ENCODE results near the gene SPPL2B.
"Not testable (repeated sequence)": the region's sequence is repeated elsewhere in the genome, so short reads cannot be mapped to it uniquely, and the experiment has no call there.

Gene SPPL2B

DNA sequence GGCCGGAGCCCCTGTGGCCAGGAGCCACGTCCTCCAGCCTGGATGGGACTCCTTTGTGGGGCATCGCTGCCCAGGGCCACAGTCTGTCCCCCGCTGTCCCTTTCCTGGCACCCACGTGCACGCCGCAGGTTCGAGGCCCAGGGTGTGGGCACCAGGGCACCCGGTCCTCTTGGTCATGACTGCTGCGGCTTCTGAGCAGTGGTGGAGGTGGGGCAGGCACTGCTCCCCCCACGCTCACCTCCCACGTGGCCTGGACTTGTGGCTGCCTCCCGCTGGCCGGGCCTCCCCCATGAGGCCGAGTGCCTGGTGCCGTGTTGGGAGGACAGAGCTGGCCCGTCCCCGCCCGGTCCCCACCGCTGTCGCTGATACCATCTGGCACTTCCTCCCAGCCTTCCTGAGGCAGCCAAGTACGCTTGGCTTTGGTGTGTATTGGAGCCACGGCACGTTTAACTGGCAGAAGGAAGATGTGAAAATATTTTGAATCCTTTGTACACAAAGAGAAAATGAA is 12.8 kb downstream of the SPPL2B start:
- 96 to 97% methylated on average over 14 to 23 of the region's 24 CpGs for WGBS, 2 experiments (ENCODE audit: insufficient coverage in 2 of 2)

GRCh38 chr19:2341982-2342381 is 13.5 kb downstream of the SPPL2B start:
- Histone ChIP-seq H3K9me3 (ENCODE audit: control insufficient read depth, low read length) (no peaks in the 10 kb centered on the region), H3K4me1 (ENCODE audit: control insufficient read depth, insufficient read depth, low read length, poor library complexity, severe bottlenecking) (no peaks in the 10 kb centered on the region), H3K4me3 (ENCODE audit: extremely low read depth, insufficient read depth, low read length, poor library complexity, severe bottlenecking) (no peak overlapping the region), H3K36me3 (ENCODE audit: control insufficient read depth, insufficient read depth, low read length) (peaks cover 46% of the 10 kb centered on the region), H3K27ac (ENCODE audit: low read depth, low read length, severe bottlenecking) (no peak overlapping the region)
- 92 to 93% methylated on average over 10 to 14 of the region's 15 CpGs for WGBS, 2 experiments (ENCODE audit: insufficient coverage in 2 of 2)

More for the DNA sequence above, 12.8 kb downstream of the SPPL2B start:
- Histone ChIP-seq H3K4me3 (ENCODE audit: extremely low read depth, insufficient read depth, low read length, poor library complexity, severe bottlenecking) (no peak overlapping the region), H3K36me3 (ENCODE audit: control insufficient read depth, insufficient read depth, low read length) (peaks cover 45% of the 10 kb centered on the region), H3K4me1 (ENCODE audit: control insufficient read depth, insufficient read depth, low read length, poor library complexity, severe bottlenecking) (no peaks in the 10 kb centered on the region), H3K27ac (ENCODE audit: low read depth, low read length, severe bottlenecking) (no peak overlapping the region), H3K9me3 (ENCODE audit: control insufficient read depth, low read length) (no peaks in the 10 kb centered on the region)

GRCh38 chr19:2342656-2343288 is 14.3 kb downstream of the SPPL2B start:
- 95 to 96% methylated on average over 29 of the region's 29 CpGs for WGBS, 2 experiments (ENCODE audit: insufficient coverage in 2 of 2)
- Histone ChIP-seq H3K36me3 (ENCODE audit: control insufficient read depth, insufficient read depth, low read length) (peaks cover 45% of the 10 kb centered on the region), H3K27ac (ENCODE audit: low read depth, low read length, severe bottlenecking) (no peak overlapping the region), H3K9me3 (ENCODE audit: control insufficient read depth, low read length) (no peaks in the 10 kb centered on the region), H3K4me3 (ENCODE audit: extremely low read depth, insufficient read depth, low read length, poor library complexity, severe bottlenecking) (no peak overlapping the region), H3K4me1 (ENCODE audit: control insufficient read depth, insufficient read depth, low read length, poor library complexity, severe bottlenecking) (no peaks in the 10 kb centered on the region)

DNA sequence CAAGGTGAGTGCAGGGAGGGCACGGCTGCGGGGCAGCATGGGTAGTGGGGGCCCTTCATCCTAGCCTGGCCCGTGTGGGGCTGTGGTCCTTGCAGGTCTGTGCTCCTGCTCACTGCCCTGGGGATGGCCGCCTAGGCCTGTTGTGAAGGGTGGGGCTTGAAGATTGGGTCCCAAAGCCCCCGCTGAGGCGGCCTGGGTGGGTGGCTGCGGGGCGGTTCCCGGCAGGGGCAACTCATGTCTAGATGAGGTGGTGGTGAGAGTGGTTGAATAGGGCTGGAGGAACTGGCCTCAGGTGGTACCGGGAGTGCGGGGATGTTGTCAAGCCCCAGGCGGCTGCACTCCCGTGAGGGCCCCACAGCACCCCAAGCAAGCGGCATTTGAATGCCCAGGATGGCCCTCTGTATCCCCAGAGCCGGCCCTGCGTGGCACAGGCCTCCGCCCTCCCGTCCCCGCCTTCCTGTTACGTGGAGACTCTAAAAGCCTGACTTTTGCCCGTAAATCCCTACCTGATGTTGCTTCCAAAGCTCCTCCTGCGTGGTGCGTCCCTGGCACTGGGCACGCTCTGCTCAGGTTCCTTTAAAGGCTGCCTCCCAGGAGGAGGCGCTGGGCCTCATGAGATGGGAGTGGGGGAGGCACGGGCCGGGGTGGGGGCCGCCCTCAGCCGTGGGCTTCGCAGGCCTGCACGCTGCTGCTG is 15.0 kb downstream of the SPPL2B start:
- peaks cover 44% of the 10 kb centered on the region for H3K36me3 ChIP-seq (ENCODE audit: control insufficient read depth, insufficient read depth, low read length)
- H3K27ac ChIP-seq (ENCODE audit: low read depth, low read length, severe bottlenecking), result no peak overlapping the region
- no peaks in the 10 kb centered on the region for H3K9me3 ChIP-seq (ENCODE audit: control insufficient read depth, low read length)
- H3K4me3 ChIP-seq (ENCODE audit: extremely low read depth, insufficient read depth, low read length, poor library complexity, severe bottlenecking), result no peak overlapping the region
- WGBS, 2 experiments (ENCODE audit: insufficient coverage in 2 of 2), result 95% methylated on average over 26 to 31 of the region's 31 CpGs
- H3K4me1 ChIP-seq (ENCODE audit: control insufficient read depth, insufficient read depth, low read length, poor library complexity, severe bottlenecking), result no peaks in the 10 kb centered on the region

DNA sequence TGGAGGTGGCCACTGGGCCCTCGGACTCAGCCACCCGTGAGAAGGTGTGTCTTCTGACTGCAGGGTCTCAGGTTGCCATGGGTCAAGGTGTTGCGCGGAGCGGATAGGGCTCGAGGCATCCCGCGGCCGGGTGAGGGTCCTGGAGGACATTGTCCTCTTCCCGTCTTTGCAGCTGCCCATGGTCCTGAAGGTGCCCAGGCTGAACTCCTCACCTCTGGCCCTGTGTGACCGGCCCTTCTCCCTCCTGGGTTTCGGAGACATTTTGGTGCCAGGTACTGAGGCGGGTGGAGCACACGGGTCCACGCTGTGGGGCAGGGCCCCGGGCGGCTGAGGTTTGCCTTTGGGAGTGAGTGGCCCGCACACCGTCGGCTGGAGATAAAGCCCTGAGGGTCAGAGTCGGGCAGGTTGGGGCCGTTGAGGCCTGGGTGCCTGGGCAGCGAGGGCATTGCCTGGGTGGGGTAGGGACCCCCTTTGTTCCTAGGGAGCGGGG is 15.9 kb downstream of the SPPL2B start:
- H3K4me1 ChIP-seq (ENCODE audit: control insufficient read depth, insufficient read depth, low read length, poor library complexity, severe bottlenecking), result no peaks in the 10 kb centered on the region
- H3K4me3 ChIP-seq (ENCODE audit: extremely low read depth, insufficient read depth, low read length, poor library complexity, severe bottlenecking), result no peak overlapping the region
- H3K9me3 ChIP-seq (ENCODE audit: control insufficient read depth, low read length), result no peaks in the 10 kb centered on the region
- WGBS, 2 experiments (ENCODE audit: insufficient coverage in 2 of 2), result 94 to 98% methylated on average over 20 to 24 of the region's 24 CpGs
- peaks cover 34% of the 10 kb centered on the region for H3K36me3 ChIP-seq (ENCODE audit: control insufficient read depth, insufficient read depth, low read length)
- no peak overlapping the region for H3K27ac ChIP-seq (ENCODE audit: low read depth, low read length, severe bottlenecking)

DNA sequence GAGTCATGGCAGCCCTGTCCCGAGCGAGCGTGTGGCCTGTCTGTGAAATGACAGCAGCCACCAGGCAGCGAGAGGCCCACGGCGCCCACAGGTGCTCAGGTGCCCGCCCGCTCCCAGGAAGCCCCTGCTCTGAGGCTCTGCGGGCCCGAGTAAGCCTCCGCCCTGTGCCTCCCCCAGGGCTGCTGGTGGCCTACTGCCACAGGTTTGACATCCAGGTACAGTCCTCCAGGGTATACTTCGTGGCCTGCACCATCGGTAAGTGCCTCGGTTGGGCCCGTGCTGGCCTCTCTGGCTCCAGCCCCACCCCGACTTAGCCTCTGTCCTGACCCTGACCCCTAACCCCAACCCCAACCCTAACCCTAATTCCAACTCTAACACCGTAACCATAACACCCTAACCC is 16.6 kb downstream of the SPPL2B start:
- Histone ChIP-seq H3K4me1 (ENCODE audit: control insufficient read depth, insufficient read depth, low read length, poor library complexity, severe bottlenecking) (no peaks in the 10 kb centered on the region), H3K27ac (ENCODE audit: low read depth, low read length, severe bottlenecking) (no peak overlapping the region), H3K4me3 (ENCODE audit: extremely low read depth, insufficient read depth, low read length, poor library complexity, severe bottlenecking) (no peak overlapping the region), H3K36me3 (ENCODE audit: control insufficient read depth, insufficient read depth, low read length) (peaks cover 29% of the 10 kb centered on the region), H3K9me3 (ENCODE audit: control insufficient read depth, low read length) (no peaks in the 10 kb centered on the region)
- WGBS, 2 experiments (ENCODE audit: insufficient coverage in 2 of 2), result 96 to 97% methylated on average over 14 to 17 of the region's 17 CpGs

DNA sequence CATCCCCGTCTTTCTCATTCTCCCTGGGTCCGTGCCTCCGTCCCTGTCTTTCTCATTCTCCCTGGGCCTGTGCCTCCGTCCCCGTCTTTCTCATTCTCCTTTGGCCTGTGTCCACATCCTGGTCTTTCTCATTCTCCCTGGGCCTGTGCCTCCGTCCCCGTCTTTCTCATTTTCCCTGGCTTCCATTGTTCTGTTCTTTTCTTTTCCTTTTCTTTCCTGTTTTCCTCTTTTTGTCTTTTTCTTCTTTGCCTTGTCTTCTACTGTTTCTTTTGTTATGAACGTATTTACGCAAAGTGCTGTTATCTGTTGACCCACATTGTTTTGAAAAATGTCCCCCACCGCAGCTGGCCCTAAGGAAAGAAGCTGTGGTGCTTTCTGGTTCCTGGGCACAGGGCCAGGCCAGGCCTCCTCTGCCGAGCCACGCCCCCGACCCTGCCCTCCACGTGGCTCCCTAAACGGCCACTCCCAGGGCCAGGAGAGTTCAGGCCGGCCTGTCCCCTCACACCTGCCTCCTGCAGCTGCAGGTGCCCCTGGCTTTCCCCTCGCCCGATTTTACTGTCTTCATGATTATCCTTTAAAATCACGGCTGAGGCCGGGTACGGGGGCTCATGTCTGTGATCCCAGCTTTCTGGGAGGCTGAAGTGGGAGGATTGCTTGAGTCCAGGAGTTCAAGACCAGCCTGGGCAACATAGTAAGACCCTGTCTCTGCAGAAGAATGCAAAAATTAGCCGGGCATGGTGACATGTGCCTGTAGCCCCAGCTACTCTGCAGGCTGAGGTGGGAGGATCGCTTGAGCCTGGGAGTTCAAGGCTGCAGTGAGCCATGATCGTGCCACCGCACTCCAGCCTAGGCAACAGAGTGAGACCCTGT is 17.5 kb downstream of the SPPL2B start:
- WGBS, 2 experiments (ENCODE audit: insufficient coverage in 2 of 2), result 88 to 89% methylated on average over 21 to 22 of the region's 25 CpGs
- H3K27ac ChIP-seq (ENCODE audit: low read depth, low read length, severe bottlenecking), result no peak overlapping the region
- peaks cover 31% of the 10 kb centered on the region for H3K36me3 ChIP-seq (ENCODE audit: control insufficient read depth, insufficient read depth, low read length)

DNA sequence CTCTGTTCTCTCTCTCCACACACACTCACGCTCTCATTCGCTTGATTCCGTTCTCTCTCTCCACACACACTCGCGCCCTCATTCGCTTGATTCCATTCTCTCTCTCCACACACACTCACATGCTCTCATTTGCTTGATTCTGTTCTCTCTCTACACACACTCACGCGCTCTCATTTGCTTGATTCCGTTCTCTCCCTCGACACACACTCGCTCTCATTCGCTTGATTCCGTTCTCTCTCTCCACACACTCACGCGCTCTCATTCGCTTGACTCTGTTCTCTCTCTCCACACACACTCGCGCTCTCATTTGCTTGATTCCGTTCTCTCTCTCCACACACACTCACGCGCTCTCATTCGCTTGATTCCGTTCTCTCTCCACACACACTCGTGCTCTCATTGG is 21.3 kb downstream of the SPPL2B start:
- not testable (repeated sequence) for H3K4me1 ChIP-seq (ENCODE audit: control insufficient read depth, insufficient read depth, low read length, poor library complexity, severe bottlenecking); H3K4me3 ChIP-seq (ENCODE audit: extremely low read depth, insufficient read depth, low read length, poor library complexity, severe bottlenecking); H3K27ac ChIP-seq (ENCODE audit: low read depth, low read length, severe bottlenecking); H3K9me3 ChIP-seq (ENCODE audit: control insufficient read depth, low read length)
- 95% methylated on average over 22 to 24 of the region's 24 CpGs for WGBS, 2 experiments (ENCODE audit: insufficient coverage in 2 of 2)
- H3K36me3 ChIP-seq (ENCODE audit: control insufficient read depth, insufficient read depth, low read length), result peaks cover 34% of the 10 kb centered on the region

More for the DNA sequence above, 17.5 kb downstream of the SPPL2B start:
- no peak overlapping the region for H3K4me3 ChIP-seq (ENCODE audit: extremely low read depth, insufficient read depth, low read length, poor library complexity, severe bottlenecking)
- no peaks in the 10 kb centered on the region for H3K4me1 ChIP-seq (ENCODE audit: control insufficient read depth, insufficient read depth, low read length, poor library complexity, severe bottlenecking)
- H3K9me3 ChIP-seq (ENCODE audit: control insufficient read depth, low read length), result no peaks in the 10 kb centered on the region

DNA sequence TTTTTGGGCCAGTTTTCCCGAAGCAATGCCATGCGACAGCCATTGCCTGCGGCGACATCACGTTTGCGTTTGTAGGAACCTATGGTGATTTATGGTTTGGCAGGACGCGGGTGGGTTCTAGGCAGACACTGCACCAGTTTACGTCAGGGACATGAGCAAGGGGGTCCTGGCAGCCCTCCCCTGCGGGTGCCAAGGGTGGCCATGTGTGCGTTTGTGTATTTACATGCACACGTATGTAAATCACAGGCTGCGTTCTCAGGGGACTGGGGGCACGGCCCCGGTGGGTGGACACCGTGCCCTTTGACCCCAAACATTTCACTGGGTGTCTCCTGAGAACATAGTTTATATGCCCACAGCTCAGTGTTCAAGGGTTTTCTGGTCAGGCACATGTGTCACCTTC is 22.2 kb downstream of the SPPL2B start:
- WGBS, 2 experiments (ENCODE audit: insufficient coverage in 2 of 2), result 97 to 99% methylated on average over 15 to 16 of the region's 16 CpGs
- Histone ChIP-seq H3K9me3 (ENCODE audit: control insufficient read depth, low read length) (no peaks in the 10 kb centered on the region), H3K4me3 (ENCODE audit: extremely low read depth, insufficient read depth, low read length, poor library complexity, severe bottlenecking) (no peak overlapping the region), H3K27ac (ENCODE audit: low read depth, low read length, severe bottlenecking) (no peak overlapping the region), H3K4me1 (ENCODE audit: control insufficient read depth, insufficient read depth, low read length, poor library complexity, severe bottlenecking) (no peaks in the 10 kb centered on the region), H3K36me3 (ENCODE audit: control insufficient read depth, insufficient read depth, low read length) (peaks cover 31% of the 10 kb centered on the region)

DNA sequence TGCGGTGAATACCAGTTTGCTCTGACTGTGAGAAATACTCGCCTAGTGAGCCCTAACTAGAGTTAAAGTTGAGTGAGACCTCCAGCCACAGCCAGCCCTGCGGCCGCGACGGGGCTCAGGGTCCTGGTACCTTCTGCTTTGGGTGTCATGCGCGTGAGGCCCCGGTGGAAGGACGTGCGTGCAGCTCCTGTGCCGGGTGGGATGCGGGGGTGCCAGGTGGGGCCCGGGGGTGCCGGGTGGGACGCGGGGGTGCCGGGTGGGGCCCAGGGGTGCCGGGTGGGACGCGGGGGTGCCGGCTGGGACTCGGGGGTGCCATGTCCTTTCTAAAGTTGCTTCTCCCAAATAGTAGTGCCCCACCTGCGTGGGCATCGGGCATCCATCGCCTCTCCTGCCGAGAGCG is 23.1 kb downstream of the SPPL2B start:
- WGBS, 2 experiments (ENCODE audit: insufficient coverage in 2 of 2), result 95 to 97% methylated on average over 13 to 25 of the region's 28 CpGs
- H3K9me3 ChIP-seq (ENCODE audit: control insufficient read depth, low read length), result no peaks in the 10 kb centered on the region

More for the DNA sequence above, 23.1 kb downstream of the SPPL2B start:
- Histone ChIP-seq H3K27ac (ENCODE audit: low read depth, low read length, severe bottlenecking) (no peak overlapping the region), H3K4me3 (ENCODE audit: extremely low read depth, insufficient read depth, low read length, poor library complexity, severe bottlenecking) (no peak overlapping the region), H3K36me3 (ENCODE audit: control insufficient read depth, insufficient read depth, low read length) (peaks cover 27% of the 10 kb centered on the region), H3K4me1 (ENCODE audit: control insufficient read depth, insufficient read depth, low read length, poor library complexity, severe bottlenecking) (no peaks in the 10 kb centered on the region)
